Cerebellar nuclear complex (tissue), 1 donor: ENCODE measurements around the gene GABRD.

Experiments
- DNase-seq, 2 experiments: peaks; one replicate each; lab custom pipeline; 2025; lab: John Stamatoyannopoulos, UW

The GABRD gene

DNA sequence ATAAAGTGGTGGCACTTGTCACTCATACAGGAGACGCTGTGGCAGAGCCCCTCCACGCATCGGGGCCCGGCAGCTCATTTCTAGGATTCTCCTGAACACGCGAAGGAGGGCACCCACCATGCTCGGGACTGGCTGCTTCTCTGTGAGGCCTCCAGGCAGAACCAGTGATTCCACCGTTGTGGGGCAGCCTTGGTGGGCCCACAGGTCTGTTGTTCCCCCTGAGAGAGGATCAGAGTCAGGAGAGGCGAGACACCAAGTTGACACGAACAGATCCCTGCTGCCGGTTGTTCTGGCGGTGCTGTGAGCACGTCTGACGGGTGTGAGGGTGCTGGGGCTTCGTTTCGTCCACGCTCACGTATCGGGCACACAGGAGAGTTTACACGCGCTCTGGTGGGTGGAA, 57.7 kb downstream of the GABRD start:
- DNase-seq, result no peak

DNA sequence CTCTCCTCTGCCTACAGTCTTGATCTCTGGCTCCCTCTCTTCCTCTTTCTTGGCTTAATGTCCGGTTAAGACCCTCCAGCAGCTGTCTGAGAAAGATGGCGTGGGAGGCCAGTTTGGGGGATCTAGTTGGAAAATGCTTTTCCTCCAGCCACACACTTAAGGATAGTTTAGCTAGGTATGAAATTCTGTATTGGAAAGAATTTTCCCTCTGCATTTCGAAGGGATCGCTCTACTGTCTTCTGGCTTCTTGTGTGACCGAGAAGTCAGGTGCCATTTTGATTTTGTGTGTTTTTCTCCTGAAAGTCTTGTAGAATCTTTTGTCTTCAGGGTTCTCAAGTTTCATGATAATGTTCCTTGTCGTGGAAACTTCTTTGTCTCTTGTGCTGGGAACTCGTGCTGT, 59.0 kb downstream of the GABRD start:
- DNase-seq, result no peak

DNA sequence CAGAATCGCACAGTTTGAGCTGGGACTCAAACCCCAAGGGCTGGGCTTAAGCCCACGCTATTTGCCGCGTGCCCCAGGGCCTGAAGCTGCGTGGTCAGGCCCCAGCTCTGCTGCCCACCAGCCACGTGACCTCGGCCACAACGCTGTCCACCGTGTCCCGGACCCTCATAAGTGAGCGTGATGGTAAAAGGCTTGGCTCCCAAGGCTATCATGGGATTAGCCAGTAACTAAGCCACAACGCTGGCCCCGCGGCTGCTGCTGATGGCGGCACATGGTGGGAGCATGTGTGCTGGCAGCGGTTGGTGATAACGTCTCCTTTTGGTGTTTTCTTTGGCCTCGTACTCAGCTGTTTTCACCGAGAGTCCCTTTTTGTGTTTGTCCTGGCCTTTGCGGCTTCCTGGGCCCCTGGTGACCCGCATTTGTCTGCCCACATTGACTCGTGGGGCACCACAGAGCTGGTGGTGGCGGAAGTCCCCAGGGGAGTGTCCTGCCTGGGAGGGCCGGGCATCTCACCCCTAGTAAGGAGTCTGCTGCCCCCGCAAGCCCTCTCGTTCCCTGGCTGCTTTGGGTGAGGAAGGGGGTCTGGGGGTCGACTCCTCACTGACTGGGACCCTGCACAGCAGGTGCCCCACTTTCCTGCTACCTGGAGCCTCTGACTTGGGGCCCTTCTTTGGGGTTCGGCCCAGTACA, 60.4 kb downstream of the GABRD start:
- no peak for DNase-seq

DNA sequence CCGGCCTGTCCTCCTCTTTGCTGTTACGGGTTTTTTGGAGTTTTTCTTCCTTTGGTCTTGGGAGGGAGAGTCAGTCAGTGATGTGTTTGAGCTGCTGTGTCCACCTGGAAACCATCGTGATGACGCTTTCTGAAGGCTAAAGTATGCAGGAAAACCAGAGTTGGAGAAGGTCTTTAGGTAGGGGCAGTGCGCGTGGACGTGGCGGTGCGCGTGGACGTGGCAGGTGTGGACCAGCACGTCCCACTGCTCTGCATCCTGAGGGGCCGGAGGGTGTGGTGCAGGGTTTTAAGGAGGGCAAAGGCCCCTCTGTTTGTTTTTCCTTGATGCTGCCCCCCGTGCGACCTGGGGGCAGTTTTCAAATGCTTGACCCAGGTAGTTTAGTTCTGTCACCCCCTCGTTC, 61.0 kb downstream of the GABRD start:
- DNase-seq, result no peak
